Inflammatory macrophage (primary cell): ENCODE results near the gene DOCK4.

Source experiments
- DNase-seq, 2 donors: peaks; one replicate each; pipeline ENCODE4 v3.0.0-alpha.2; 2020 to 2022

The DOCK4 gene

GRCh38 chr7:112047421-112047820, 158.8 kb downstream of the DOCK4 start:
- no peak for DNase-seq

GRCh38 chr7:112045222-112045621, 161.0 kb downstream of the DOCK4 start:
- DNase-seq, result no peak

GRCh38 chr7:112042631-112043030, 163.6 kb downstream of the DOCK4 start:
- DNase-seq, result no peak

GRCh38 chr7:112038353-112038752, 167.8 kb downstream of the DOCK4 start:
- DNase-seq, result no peak

GRCh38 chr7:112036071-112036470, 170.1 kb downstream of the DOCK4 start:
- no peak for DNase-seq

GRCh38 chr7:112031689-112032088, 174.5 kb downstream of the DOCK4 start:
- no peak for DNase-seq

- DNase-seq, result no peak
These were observed 180.6 kb downstream of the DOCK4 start for GRCh38 chr7:112025556-112025955.

- no peak for DNase-seq
These were observed 182.4 kb downstream of the DOCK4 start for GRCh38 chr7:112023786-112024185.

GRCh38 chr7:112023282-112023681, 182.9 kb downstream of the DOCK4 start:
- DNase-seq, result no peak

GRCh38 chr7:112022128-112022527, 184.1 kb downstream of the DOCK4 start:
- no peak for DNase-seq

GRCh38 chr7:112021379-112022044, 184.7 kb downstream of the DOCK4 start:
- no peak for DNase-seq

- no peak for DNase-seq
These were observed 185.4 kb downstream of the DOCK4 start for GRCh38 chr7:112020800-112021199.

GRCh38 chr7:112019932-112020331, 186.3 kb downstream of the DOCK4 start:
- DNase-seq, result no peak

GRCh38 chr7:112018305-112019030, 187.7 kb downstream of the DOCK4 start:
- no peak for DNase-seq

- peak in 1 of 2 donors; percentile 6 for DNase-seq
These were observed 191.1 kb downstream of the DOCK4 start for GRCh38 chr7:112015146-112015545.

- no peak for DNase-seq
These were observed 191.9 kb downstream of the DOCK4 start for GRCh38 chr7:112014347-112014746.

GRCh38 chr7:112013274-112013673, 192.9 kb downstream of the DOCK4 start:
- DNase-seq, result no peak

- DNase-seq, result no peak
These were observed 194.0 kb downstream of the DOCK4 start for GRCh38 chr7:112012242-112012641.

GRCh38 chr7:112010994-112011393, 195.2 kb downstream of the DOCK4 start:
- DNase-seq, result no peak

GRCh38 chr7:112010109-112010508, 196.1 kb downstream of the DOCK4 start:
- DNase-seq, result no peak

- peak; percentile 18 to 26 for DNase-seq
These were observed 197.1 kb downstream of the DOCK4 start for GRCh38 chr7:112009081-112009480.

- DNase-seq, result no peak
These were observed 199.0 kb downstream of the DOCK4 start for GRCh38 chr7:112007185-112007584.

- no peak for DNase-seq
These were observed 200.1 kb downstream of the DOCK4 start for GRCh38 chr7:112006071-112006470.

GRCh38 chr7:112005205-112005775, 200.9 kb downstream of the DOCK4 start:
- no peak for DNase-seq
